Activated CD8-positive, alpha-beta T cell treated with anti-CD3 and anti-CD28 coated beads for 36 hours (primary cell): ENCODE results near the gene CD109. TPM values are rescaled to one million over a fixed set of nuclear protein-coding genes. Genes with fewer than 3 reads are reported as not detected.

Experiments
- ATAC-seq: fragments of 200-7000 bp; cut with Tn5 transposase; one replicate; pipeline ENCODE4 v1.10.0; 2021; ENCODE audit warnings: mild to moderate bottlenecking, moderate library complexity
- CTCF ChIA-PET: fragments of 350-600 bp; sonication (Branson Sonifier 250); formaldehyde crosslinking; loops from one replicate; lab custom pipeline; 2021; ENCODE audit warnings: antibody characterized with exemption; lab: Charles Lee
- POLR2A ChIA-PET: fragments of 350-600 bp; sonication (Branson Sonifier 250); formaldehyde crosslinking; loops from one replicate; lab custom pipeline; 2021; ENCODE audit warnings: antibody characterized with exemption; lab: Charles Lee
- DNase-seq: peaks from one replicate; pipeline ENCODE4 v3.0.0-alpha.2; 2020
- H3K27ac Mint-ChIP-seq: one replicate; pipeline ENCODE4 v1.8.0; 2021; ENCODE audit warnings: mild to moderate bottlenecking, mixed read lengths
- H3K27me3 Mint-ChIP-seq: one replicate; pipeline ENCODE4 v1.8.0; 2021; ENCODE audit warnings: mixed read lengths
- H3K36me3 Mint-ChIP-seq: one replicate; pipeline ENCODE4 v1.8.0; 2021; ENCODE audit warnings: low read depth, mixed read lengths
- H3K4me1 Mint-ChIP-seq: one replicate; pipeline ENCODE4 v1.8.0; 2021; ENCODE audit warnings: low read depth, mixed read lengths
- H3K4me3 Mint-ChIP-seq: one replicate; pipeline ENCODE4 v1.8.0; 2021; ENCODE audit warnings: mild to moderate bottlenecking, moderate library complexity, mixed read lengths
- H3K9me3 Mint-ChIP-seq: one replicate; pipeline ENCODE4 v1.8.0; 2021; ENCODE audit warnings: mixed read lengths
- intact Hi-C: fragments of 100-400 bp; cut with micrococcal nuclease; formaldehyde crosslinking; loops from one replicate; pipeline ENCODE4 v1.10.0; 2022
- total RNA-seq, 2 experiments: library from RNA; stranded (reverse); gene quantifications; one replicate each; pipeline ENCODE4 v1.2.3, GENCODE V29; 2021
- TF ChIP-seq, protein P1 (sequence below): fragments of 200-600 bp; IDR thresholded peaks from one replicate; pipeline ENCODE4 v1.8.0; 2022; ENCODE audit warnings: antibody characterized with exemption, mild to moderate bottlenecking

The CD109 gene
- total RNA-seq, 2 experiments from 2014 or later = 9.5 to 10.6 TPM

GRCh38 chr6:73766040-73766439 is 70.0 kb downstream of the CD109 start:
- CTCF ChIA-PET = interaction anchor here (1.4 to 1.5 kb wide), 3 partner anchors 11 to 33 kb away, joined by 4 to 6 read pairs (median 5); no protein-coding TSS in a partner anchor
- no peaks in the 10 kb centered on the region for H3K27me3 Mint-ChIP-seq

GRCh38 chr6:73768558-73768957 is 72.6 kb downstream of the CD109 start:
- ATAC-seq (no peak), DNase-seq (no peak)
- Mint-ChIP-seq H3K9me3 (no peaks in the 10 kb centered on the region), H3K4me3 (no peak overlapping the region), H3K27ac (no peak overlapping the region), H3K27me3 (no peaks in the 10 kb centered on the region), H3K36me3 (peaks cover 10% of the 10 kb centered on the region), H3K4me1 (no peaks in the 10 kb centered on the region)
- intact Hi-C loops = no loop called here
- TF ChIP-seq, protein P1, sequence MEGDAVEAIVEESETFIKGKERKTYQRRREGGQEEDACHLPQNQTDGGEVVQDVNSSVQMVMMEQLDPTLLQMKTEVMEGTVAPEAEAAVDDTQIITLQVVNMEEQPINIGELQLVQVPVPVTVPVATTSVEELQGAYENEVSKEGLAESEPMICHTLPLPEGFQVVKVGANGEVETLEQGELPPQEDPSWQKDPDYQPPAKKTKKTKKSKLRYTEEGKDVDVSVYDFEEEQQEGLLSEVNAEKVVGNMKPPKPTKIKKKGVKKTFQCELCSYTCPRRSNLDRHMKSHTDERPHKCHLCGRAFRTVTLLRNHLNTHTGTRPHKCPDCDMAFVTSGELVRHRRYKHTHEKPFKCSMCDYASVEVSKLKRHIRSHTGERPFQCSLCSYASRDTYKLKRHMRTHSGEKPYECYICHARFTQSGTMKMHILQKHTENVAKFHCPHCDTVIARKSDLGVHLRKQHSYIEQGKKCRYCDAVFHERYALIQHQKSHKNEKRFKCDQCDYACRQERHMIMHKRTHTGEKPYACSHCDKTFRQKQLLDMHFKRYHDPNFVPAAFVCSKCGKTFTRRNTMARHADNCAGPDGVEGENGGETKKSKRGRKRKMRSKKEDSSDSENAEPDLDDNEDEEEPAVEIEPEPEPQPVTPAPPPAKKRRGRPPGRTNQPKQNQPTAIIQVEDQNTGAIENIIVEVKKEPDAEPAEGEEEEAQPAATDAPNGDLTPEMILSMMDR = no peak
- ChIA-PET POLR2A (no interaction called here), CTCF (interaction anchor here (1.1 kb wide), 1 partner anchor 36 kb away, joined by 3 read pairs; no protein-coding TSS in a partner anchor)

More at GRCh38 chr6:73766040-73766439, 70.0 kb downstream of the CD109 start:
- Mint-ChIP-seq H3K9me3 (no peaks in the 10 kb centered on the region), H3K36me3 (peaks cover 10% of the 10 kb centered on the region), H3K4me3 (no peak overlapping the region), H3K27ac (no peak overlapping the region), H3K4me1 (peaks cover 2% of the 10 kb centered on the region)
- intact Hi-C loops = no loop called here
- ATAC-seq = no peak
- POLR2A ChIA-PET = no interaction called here
- no peak for DNase-seq
- TF ChIP-seq, protein P1 = no peak

GRCh38 chr6:73769976-73770375 is 74.0 kb downstream of the CD109 start:
- intact Hi-C loops = no loop called here
- Mint-ChIP-seq H3K27me3 (no peaks in the 10 kb centered on the region), H3K4me3 (no peak overlapping the region), H3K4me1 (no peaks in the 10 kb centered on the region), H3K9me3 (no peaks in the 10 kb centered on the region), H3K36me3 (peaks cover 6% of the 10 kb centered on the region), H3K27ac (no peak overlapping the region)
- CTCF ChIA-PET = interaction anchor here (1.1 kb wide), 1 partner anchor 31 kb away, joined by 3 read pairs; no protein-coding TSS in a partner anchor
- TF ChIP-seq, protein P1 = no peak
- no peak for ATAC-seq
- POLR2A ChIA-PET = no interaction called here
- no peak for DNase-seq

- H3K9me3 Mint-ChIP-seq = no peaks in the 10 kb centered on the region
- POLR2A ChIA-PET = no interaction called here
- intact Hi-C loops = no loop called here
- ATAC-seq (no peak), DNase-seq (no peak)
- no peak overlapping the region for H3K27ac Mint-ChIP-seq
- no peak overlapping the region for H3K4me3 Mint-ChIP-seq
- no peaks in the 10 kb centered on the region for H3K36me3 Mint-ChIP-seq
- no peaks in the 10 kb centered on the region for H3K4me1 Mint-ChIP-seq
- CTCF ChIA-PET = interaction anchor here (0.8 kb wide), 1 partner anchor 11 kb away, joined by 3 read pairs; no protein-coding TSS in a partner anchor
- TF ChIP-seq, protein P1 = no peak
- H3K27me3 Mint-ChIP-seq = peaks cover 1% of the 10 kb centered on the region
Observed at GRCh38 chr6:73774311-73774774, 78.3 kb downstream of the CD109 start.

DNA sequence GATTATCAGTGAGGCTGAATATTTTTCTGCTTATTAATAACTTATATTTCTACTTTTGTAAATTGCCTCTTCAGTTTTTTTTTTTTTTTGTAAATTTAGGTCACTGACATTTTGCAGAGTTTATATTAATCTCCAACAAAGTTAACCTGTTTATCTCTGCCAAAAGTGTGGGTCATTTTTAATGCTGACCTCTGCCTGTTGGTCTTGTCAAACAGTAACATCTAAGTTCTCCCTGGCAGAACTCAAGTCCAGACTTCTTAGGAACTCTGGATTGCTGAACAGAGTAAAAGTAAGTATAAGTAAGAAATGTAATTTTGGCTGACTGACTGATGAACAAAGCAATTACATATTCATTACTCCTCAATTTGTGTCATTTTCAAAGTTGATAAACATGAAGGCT is 83.9 kb downstream of the CD109 start:
- ChIA-PET POLR2A (no interaction called here), CTCF (no interaction called here)
- ATAC-seq (no peak), DNase-seq (no peak)
- Mint-ChIP-seq H3K27ac (no peak overlapping the region), H3K4me1 (no peaks in the 10 kb centered on the region), H3K9me3 (no peaks in the 10 kb centered on the region), H3K36me3 (no peaks in the 10 kb centered on the region), H3K4me3 (no peak overlapping the region), H3K27me3 (peaks cover 3% of the 10 kb centered on the region)
- intact Hi-C loops = no loop called here
- TF ChIP-seq, protein P1 = no peak
